SK-MEL-5 (cell line): Measurements from ENCODE around the gene YPEL2. TPM values are rescaled to one million over a fixed set of nuclear protein-coding genes. Genes with fewer than 3 reads are reported as not detected.

Source experiments
- DNase-seq: peaks from one replicate; pipeline ENCODE4 v3.0.0-alpha.2; 2016; ENCODE audit warnings: low read depth, low spot score
- in situ Hi-C: cut with HindIII; loops from 2 replicates; pipeline ENCODE4 v1.10.0; 2016; ENCODE audit warnings: low sequenced_read_pairs, high pct_unique_total_duplicates, low pct_unique_long_range_greater_than_20kb
- total RNA-seq: library from RNA; depleted of rRNA; stranded (reverse); fragments of >200 nt; shearing (Covaris generic); gene quantifications from 2 replicates; pipeline ENCODE4 v1.2.3, GENCODE V29; 2014

The YPEL2 gene
- total RNA-seq, 1 experiment from 2014 or later: 17.5 TPM

DNA sequence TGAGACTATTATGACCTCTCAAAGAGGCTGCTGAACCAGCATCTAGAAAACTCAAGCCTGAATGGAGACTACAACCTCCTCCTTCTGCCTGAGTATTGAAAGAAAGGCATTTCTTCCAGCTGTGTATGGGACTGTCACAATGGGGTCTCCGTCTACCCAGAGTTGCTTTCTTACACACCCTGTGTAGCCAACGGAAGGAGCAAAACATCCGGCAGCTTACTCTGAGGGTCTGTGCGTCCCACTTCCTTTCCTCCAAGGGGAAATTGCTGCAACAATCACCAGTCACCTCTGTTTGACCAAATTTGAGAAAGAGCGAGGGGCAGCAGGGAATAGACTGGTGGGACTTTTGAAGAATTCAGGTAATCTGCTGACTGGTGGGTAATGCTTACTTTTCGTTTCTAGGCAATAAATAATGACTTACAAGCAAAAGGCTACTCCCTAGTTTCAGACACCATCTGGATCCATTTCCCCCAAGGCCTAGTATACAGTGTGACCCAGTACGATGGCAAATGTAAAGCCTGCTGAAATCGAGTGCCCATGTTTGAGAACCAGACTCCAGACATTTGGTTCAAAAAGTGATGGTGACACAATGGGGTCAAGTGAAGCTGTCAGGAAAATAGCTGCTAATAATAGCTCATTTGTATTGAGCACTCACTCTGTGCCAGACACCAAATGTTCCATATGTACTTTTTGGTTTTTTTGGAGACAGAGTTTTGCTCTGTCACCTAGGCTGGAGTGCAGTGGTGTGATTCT, 81.7 kb downstream of the YPEL2 start:
- in situ Hi-C loops: no loop called here
- no peak for DNase-seq

DNA sequence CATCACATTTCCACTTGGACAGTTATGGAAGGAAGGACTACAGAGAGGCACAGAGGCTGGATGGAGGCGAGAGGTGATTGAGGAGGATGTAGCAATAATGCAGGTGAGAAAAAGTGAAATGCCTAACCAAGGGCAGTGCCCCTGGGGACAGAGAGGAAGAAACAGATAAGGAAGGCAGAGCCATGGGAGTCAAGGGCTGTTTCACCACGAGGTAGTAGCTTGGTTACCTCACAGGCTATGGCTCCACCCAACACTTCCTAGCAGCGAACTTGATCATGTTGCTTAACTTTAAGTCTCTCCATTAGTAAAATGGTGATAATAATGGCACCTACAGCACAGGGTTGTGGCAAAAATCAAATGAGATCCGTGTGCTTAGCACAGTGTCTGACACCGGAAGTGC, 83.9 kb downstream of the YPEL2 start:
- no peak for DNase-seq
- in situ Hi-C loops: no loop called here

DNA sequence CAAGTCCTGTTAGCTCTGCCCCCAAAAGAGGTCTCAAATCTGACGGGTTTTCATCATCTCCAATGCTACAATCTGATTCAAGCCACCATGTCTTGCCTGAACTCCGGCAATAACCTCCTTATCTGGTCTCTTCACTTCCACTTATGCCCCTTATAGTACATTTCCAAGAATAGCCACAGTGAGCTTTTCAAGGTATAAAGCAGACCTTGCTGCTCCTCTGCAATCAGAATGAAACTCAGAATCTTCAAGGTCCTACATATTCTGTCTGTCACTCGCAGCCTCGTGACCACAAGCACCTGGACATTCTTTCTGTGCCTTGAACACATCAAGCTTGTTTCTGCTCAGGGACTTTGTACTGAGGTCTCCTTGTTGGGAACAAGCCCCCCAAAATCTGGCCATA, 84.7 kb downstream of the YPEL2 start:
- DNase-seq: no peak

DNA sequence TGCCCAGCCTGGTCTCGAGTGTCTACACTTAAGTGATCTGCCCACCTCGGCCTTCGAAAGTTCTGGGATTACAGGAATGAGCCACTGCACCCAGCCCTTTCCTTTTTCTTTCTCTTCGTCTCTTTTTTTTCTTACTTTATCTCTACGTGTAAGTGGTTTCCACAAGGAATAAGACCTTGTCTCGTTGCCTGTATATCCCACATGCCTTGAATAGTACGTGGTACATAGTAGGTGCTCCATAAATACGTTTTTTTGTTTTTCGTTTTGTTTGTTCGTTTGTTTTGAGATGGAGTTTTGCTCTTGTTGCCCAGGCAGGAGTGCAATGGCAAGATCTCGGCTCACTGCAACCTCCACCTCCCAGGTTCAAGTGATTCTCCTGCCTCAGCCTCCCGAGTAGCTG, 86.0 kb downstream of the YPEL2 start:
- in situ Hi-C loops: no loop called here

More for the DNA sequence above, 84.7 kb downstream of the YPEL2 start:
- in situ Hi-C loops: no loop called here

DNA sequence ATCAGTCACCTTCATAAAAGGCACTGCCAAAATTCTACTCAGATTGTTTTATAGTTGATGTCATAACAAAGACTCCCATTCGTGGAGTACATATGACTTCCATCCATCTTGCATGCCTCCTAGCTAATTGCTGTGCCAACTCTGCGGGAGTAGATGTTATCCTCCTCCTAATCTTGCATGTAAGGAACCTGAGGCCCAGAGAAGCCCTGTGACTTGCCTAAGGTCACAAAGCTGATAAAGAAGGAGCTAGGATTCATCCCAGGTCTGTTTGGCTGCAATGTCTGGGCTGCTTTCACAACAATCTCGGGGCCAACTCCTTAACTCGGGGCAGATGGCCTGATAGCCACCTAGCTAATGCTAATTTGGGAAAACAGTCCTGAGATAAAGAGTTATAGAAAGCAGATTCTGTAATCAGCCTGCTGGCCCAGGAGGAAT, 87.3 kb downstream of the YPEL2 start:
- in situ Hi-C loops: no loop called here
- no peak for DNase-seq

More for the DNA sequence above, 86.0 kb downstream of the YPEL2 start:
- no peak for DNase-seq

DNA sequence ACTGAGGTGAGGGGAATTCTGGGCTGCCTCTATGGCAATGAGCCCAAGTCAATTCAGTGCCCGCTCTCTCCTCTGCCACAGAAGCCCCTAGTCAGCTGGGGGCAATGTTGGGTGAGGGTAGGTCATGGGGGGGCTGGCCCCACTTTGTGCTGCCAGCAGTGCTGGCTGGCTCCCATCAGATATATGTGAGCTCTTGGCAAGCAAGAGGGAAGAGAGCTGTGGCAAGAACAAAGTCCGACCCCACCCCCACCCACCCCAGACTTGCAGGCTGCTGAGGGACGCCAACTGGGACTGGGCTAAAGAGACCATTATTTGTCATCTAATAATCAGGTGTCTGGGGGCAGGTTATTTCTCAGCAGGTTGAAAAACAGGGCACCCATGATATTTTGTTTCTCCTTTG, 89.4 kb downstream of the YPEL2 start:
- DNase-seq: no peak
- in situ Hi-C loops: no loop called here

DNA sequence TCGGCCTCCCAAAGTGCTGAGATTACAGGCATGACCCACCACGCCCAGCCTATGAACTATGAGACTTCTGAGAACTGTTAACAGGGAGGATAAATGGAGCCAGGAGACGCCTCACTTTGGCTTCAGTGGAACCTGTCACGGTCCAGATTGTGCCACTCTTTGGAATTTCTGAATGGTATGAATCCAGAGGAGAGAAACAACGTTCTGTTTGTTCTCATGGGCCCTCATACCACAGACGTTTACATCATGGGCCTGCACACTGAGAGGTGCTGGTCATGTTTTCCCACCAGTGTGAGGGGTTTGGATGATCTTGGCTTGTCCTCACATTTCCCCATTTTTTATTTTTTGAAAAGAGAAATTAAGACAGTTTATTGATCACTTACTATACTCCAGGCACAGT, 90.3 kb downstream of the YPEL2 start:
- in situ Hi-C loops: no loop called here
- peak; percentile 62 for DNase-seq

DNA sequence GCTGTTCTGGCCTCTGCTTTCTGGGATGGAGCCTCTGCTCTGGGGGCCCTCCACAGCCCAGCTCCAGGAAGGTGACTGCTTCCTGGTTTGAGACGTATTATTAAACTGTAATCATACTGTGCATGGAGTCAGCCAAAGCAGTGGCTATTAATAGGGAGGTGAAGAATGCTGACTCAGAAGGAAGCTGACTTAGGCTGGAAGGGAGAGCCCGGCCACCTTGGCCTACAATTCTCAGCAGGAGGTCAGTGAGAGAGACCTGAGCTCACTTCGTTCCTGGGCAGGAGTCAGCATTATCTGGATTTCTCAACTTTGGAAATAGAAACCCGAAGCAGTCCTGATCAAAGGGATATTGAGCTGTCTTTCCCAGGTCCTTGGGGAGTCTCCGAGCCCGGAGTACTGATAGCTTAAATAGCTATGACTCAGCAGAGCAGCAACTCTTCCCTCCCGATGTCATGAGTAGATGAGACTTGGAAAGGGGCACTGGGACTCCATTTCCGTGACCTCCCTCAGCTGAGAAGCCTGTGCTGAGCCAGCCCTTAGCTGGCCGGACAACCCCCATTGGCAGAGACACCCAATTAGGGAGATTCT, 91.8 kb downstream of the YPEL2 start:
- DNase-seq: no peak
- in situ Hi-C loops: no loop called here

DNA sequence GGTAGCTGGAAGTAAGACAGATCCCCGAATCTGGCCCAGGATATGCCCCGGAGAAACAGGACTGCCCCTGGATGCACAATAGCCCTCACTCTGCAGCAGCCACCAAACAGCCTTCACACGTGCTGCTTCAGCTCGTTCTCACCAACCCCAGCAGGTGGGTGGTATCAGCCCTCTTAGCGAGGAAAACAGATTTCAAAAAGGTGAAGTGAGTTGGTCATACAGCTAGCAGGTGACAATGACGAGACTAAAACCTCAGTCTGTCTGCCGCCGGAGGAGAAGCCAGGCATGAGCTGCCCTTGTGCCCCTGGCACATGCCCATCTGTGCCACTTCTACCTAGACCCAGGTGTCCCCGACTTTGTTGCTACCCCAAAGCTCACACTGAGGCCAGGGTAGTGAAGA, 92.4 kb downstream of the YPEL2 start:
- DNase-seq: no peak
- in situ Hi-C loops: no loop called here

DNA sequence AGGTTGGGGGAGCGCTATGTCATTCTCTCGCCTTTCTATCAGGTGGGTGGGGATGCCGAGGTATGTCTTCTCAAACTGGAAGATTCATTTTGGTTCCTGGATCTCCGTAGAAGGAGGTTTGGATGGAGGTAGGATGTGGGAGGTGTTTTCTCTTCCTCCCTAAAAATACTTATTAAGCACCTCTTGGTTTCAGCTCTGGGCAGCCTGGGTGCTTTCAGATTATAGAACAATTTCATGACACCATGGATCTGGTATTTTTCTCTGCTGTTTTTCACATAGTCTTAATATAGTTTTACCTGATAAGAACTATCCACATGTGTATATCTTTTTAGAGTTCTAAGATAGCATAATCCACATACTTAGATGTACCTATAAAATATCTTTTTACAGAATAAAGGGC, 92.9 kb downstream of the YPEL2 start:
- DNase-seq: no peak
- in situ Hi-C loops: no loop called here

DNA sequence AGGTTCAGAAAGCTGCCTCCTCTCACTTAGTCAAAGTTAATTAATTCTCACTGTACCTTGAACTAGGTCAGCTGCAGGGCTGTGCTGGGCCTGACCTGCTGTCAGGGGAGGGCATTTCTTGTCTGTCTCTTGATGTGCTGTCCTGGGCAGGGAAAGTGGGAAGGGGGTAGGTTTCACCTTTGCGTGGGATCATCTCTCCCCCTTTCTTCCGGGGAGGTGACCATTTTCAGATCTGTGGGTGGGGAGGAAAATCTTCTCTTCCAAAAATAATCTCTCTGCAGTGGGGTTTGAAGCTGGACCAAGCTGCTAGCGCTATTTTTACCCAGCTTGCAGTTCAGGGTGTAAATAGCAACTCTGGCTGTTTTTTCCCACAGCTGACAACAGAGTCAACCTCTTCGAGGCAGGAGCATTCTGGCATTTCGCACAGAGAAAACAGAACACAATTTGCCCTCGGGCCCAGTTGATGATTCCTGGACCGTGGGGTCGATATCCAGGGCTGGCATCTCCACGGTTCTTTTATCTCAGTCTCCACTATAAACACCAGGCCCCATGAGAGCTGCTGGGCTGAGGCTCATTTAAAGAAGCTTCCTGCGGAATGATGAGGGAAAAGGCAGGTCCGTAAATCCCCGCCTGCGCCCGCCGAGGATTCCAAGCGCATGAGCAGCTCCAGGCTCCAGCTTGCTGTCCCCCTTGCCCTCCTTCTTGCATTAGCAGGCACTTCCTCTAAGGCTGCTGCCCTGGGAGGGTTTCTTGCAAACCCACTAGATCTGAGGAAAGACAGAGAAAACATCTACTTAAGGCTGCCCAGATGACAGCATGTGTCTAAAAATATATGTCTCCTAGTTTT, 93.9 kb downstream of the YPEL2 start:
- no peak for DNase-seq
- in situ Hi-C loops: no loop called here

DNA sequence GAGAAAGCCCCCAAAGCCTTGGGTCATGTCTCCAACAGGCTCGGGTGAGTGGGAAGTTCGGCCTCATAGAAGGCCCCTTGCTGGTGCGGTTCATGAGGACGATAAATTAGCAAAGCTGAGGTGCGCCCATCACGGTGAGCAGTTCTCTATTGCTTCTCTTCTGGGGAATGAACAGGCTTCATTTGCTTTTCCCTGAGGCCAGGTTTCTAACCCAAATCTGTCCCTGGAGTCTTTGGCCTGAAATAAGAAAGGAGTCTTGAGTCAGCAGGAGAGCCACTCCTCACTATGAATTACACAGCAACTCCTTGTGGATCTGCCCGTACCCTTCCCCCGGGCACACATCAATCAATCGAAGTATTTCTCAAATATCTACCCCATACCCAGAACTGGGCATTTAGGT, 94.6 kb downstream of the YPEL2 start:
- in situ Hi-C loops: no loop called here
- no peak for DNase-seq

DNA sequence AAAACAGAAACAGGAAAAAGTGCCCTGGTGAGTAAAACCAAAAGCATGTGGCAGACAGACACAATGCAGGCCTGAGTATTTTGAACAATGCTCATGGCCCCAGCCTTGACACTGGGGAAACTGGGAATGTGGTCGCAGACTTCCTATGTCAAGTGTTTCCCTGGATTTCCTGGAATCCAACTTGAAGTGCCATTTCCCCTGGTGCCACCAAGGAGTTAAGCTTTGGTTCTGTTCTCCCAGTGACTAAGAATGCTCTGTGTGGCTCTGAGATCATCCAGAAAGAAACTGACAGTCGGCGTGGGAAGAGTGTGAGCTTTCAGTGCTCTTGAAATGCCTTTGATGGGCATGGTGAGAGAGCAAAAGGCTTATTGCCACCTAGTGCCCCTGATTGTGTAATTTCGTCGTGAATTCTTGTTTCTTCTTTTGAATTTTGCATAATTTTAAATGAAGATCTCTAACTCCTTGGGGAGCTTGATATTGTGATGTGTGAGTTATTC, 96.0 kb downstream of the YPEL2 start:
- in situ Hi-C loops: no loop called here
- peak; percentile 59 for DNase-seq

DNA sequence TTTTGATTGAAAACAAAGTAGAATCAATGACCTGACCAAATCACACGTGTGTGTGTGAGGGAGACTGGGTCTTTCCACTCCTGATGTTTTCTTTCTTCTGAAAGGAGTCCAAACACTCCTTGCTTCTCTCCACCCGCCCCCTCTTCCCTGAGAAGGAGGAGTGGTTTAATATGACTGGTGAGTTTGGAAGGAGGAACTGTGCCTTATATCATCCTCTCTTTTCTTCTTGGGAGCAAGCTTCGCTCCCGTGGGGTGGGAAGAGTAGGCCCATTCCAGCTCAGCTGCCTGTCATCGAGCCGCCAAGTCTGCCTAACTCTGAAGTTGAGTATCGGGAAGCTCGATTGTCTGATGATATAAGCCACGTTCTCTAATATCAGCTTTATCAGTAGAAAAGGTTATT, 96.5 kb downstream of the YPEL2 start:
- in situ Hi-C loops: no loop called here
- no peak for DNase-seq

DNA sequence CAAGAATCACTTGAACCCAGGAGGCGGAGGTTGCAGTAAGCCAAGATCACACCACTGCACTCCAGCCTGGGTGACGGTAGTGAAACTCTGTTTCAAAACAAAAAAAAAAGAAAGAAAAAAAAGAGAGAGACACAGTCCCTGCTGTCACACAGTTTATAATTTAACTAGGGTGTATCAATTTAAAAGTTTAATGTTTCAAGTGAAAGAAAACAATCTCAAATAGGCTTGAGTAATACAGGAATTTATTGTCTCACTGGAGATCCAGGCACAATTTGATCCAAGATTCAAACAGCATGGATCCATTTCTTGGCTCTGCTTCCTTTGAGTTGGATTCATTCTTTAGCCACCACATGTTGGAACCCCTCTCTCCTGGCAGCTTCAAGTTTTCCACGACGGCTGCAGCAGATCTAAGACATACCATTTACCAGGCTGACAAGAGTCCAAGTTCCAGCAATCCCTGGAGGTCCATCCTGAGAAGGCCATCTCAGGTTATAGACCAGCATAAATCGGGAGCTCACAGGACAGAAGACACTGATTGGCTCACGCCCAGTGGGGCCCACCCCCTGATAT, 97.5 kb downstream of the YPEL2 start:
- DNase-seq: no peak
- in situ Hi-C loops: no loop called here

DNA sequence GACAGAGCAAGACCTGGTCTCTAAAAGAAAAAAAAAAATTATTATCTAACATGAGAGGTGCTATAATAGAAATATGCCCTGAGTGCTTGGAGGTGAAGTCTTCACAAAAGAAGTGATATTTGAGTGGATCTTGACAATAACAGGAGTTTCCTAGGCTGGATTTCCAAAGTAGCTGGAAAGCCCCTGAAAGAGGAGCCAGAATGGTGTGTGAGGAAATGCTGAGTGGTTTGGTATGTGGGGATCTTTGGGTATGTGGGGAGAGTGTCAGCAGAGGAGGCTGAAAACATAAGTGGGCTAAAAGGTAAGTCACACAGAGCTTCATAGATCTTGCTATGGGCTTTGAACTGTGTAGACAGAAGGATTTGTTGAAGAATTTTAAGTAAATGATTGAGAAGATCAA, 100.1 kb downstream of the YPEL2 start:
- no peak for DNase-seq
- in situ Hi-C loops: loop anchor here (10.0 kb wide), 1 partner anchor 97 kb away; the partner anchor contains the start of gene YPEL2

DNA sequence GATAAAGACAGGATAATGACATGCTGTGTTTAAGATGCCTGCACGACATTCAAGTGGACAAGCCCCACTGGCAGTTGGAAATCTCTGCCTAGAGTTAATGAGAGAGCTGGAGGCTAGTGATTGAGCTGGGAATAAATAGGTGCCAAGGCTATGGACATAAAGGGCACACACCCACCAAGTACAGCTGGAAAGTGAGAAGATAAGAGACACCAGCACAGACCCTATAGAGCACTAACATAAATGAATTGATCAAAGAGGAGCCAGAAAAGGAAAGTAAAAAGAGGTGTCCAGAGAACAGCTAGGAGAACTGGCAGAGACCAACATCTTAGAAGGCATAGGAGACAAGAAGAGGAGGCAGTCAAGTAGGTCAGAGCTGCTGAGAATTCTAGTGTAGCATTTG, 101.2 kb downstream of the YPEL2 start:
- no peak for DNase-seq
- in situ Hi-C loops: loop anchor here (10.0 kb wide), 1 partner anchor 98 kb away; the partner anchor contains the start of gene YPEL2

DNA sequence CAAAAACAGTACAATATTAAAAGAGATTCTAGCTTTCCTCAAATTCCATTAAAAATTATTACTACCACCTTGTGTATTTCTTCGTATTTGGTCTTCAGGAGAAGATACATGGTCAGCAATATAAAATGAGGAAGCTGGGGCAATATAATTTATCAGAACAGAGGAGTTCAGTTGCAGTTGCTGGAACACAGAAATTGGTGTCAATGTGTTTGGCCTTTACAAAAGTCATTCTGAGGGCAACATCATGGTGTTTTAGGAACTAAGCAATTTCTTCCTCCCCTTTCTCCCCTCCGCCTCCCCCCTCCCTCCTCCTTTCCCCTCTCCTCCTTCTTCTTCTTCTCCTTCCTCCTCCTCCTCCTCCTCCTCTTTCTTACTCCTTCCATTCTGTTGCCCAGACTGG, 102.1 kb downstream of the YPEL2 start:
- in situ Hi-C loops: loop anchor here (10.0 kb wide), 1 partner anchor 99 kb away; the partner anchor contains the start of gene YPEL2
- DNase-seq: no peak
